Trophoblast cell (in vitro differentiated cells and primary cell): ENCODE results near the gene TNFRSF6B.

Experiments
- DNase-seq, 2 donors: peaks; one replicate each; pipeline ENCODE4 v3.0.0-alpha.2; 2016
- H2AFZ ChIP-seq: 2 replicates; pipeline ENCODE4 v1.6.1; 2013; ENCODE audit warnings: low read length, moderate library complexity, mild to moderate bottlenecking; ENCODE audit not compliant: insufficient read depth, poor library complexity
- H2AK5ac ChIP-seq: 2 replicates; pipeline ENCODE4 v1.6.1; 2013; ENCODE audit warnings: mild to moderate bottlenecking, low read length
- H2BK120ac ChIP-seq: 2 replicates; pipeline ENCODE4 v1.6.1; 2013; ENCODE audit warnings: low read length, mild to moderate bottlenecking, moderate library complexity; ENCODE audit not compliant: insufficient read depth, poor library complexity
- H2BK12ac ChIP-seq: 2 replicates; pipeline ENCODE4 v1.6.1; 2013; ENCODE audit warnings: mild to moderate bottlenecking, low read length, moderate library complexity
- H2BK5ac ChIP-seq: 2 replicates; pipeline ENCODE4 v1.6.1; 2013; ENCODE audit warnings: low read length, low read depth, moderate library complexity, mild to moderate bottlenecking; ENCODE audit not compliant: poor library complexity
- H3K14ac ChIP-seq: 2 replicates; pipeline ENCODE4 v1.6.1; 2013; ENCODE audit warnings: mild to moderate bottlenecking, low read length
- H3K18ac ChIP-seq: 2 replicates; pipeline ENCODE4 v1.6.1; 2013; ENCODE audit warnings: mild to moderate bottlenecking, low read length
- H3K23ac ChIP-seq: 2 replicates; pipeline ENCODE4 v1.6.1; 2013; ENCODE audit warnings: low read length
- H3K27ac ChIP-seq: 2 replicates; pipeline ENCODE4 v1.5.1; 2013; ENCODE audit warnings: low read depth, mild to moderate bottlenecking, inconsistent platforms, low read length, moderate library complexity
- H3K27me3 ChIP-seq: 2 replicates; pipeline ENCODE4 v1.6.1; 2013; ENCODE audit warnings: inconsistent platforms, mild to moderate bottlenecking, low read length, moderate library complexity; ENCODE audit not compliant: insufficient read depth
- H3K36me3 ChIP-seq, 2 experiments: 1 replicate in 1 of 2; 2 replicates in 1 of 2; pipeline ENCODE4 v1.6.1; 2013; ENCODE audit warnings: low read length in 2 of 2, mild to moderate bottlenecking in 2 of 2, moderate library complexity in 1 of 2; ENCODE audit not compliant: insufficient read depth in 2 of 2, control insufficient read depth in 1 of 2
- H3K4ac ChIP-seq: 2 replicates; pipeline ENCODE4 v1.6.1; 2013; ENCODE audit warnings: low read depth, mild to moderate bottlenecking, low read length, moderate library complexity
- H3K4me1 ChIP-seq, 2 experiments: 1 replicate in 1 of 2; 2 replicates in 1 of 2; pipeline ENCODE4 v1.6.1; 2013; ENCODE audit warnings: low read length in 2 of 2, mild to moderate bottlenecking in 2 of 2, moderate library complexity in 1 of 2; ENCODE audit not compliant: insufficient read depth in 2 of 2, control insufficient read depth in 1 of 2
- H3K4me2 ChIP-seq: 2 replicates; pipeline ENCODE4 v1.6.1; 2013; ENCODE audit warnings: inconsistent platforms, mild to moderate bottlenecking, low read length, moderate library complexity
- H3K4me3 ChIP-seq: 2 replicates; pipeline ENCODE4 v1.5.1; 2013; ENCODE audit warnings: mild to moderate bottlenecking, low read depth, low read length, inconsistent platforms
- H3K79me1 ChIP-seq: one replicate; pipeline ENCODE4 v1.6.1; 2013; ENCODE audit warnings: low read length
- H3K79me2 ChIP-seq: 2 replicates; pipeline ENCODE4 v1.6.1; 2013; ENCODE audit warnings: low read length, mild to moderate bottlenecking; ENCODE audit not compliant: control insufficient read depth, insufficient read depth, poor library complexity
- H3K9ac ChIP-seq: 2 replicates; pipeline ENCODE4 v1.6.1; 2013; ENCODE audit warnings: mild to moderate bottlenecking, low read length
- H3K9me3 ChIP-seq: 2 replicates; pipeline ENCODE4 v1.6.1; 2013; ENCODE audit warnings: low read depth, mild to moderate bottlenecking, control low read depth, inconsistent platforms, low read length; ENCODE audit not compliant: insufficient read depth
- H4K12ac ChIP-seq: 2 replicates; pipeline ENCODE4 v1.6.1; 2013; ENCODE audit warnings: low read depth, mild to moderate bottlenecking, low read length, moderate library complexity
- H4K8ac ChIP-seq: 2 replicates; pipeline ENCODE4 v1.6.1; 2013; ENCODE audit warnings: low read depth, mild to moderate bottlenecking, low read length, moderate library complexity
- H4K91ac ChIP-seq: one replicate; pipeline ENCODE4 v1.6.1; 2013; ENCODE audit warnings: low read depth, mild to moderate bottlenecking, low read length, moderate library complexity
- WGBS: extraction: QIAGEN DNeasy Blood & Tissue Kit; methylation state at CpG from one replicate; pipeline ENCODE4 v1.1.7; 2013; ENCODE audit warnings: missing lambda C conversion rate; ENCODE audit not compliant: insufficient read length, insufficient coverage; ENCODE audit errors: extremely low coverage; 5-methylcytosine and 5-hydroxymethylcytosine counted together

TNFRSF6B gene

GRCh38 chr20:63661108-63661507 lies 35.3 kb upstream of the TNFRSF6B start:
- H4K91ac ChIP-seq, result no peak overlapping the region
- H3K18ac ChIP-seq, result no peak overlapping the region
- DNase-seq, result no peak
- no peak overlapping the region for H2AK5ac ChIP-seq
- H3K23ac ChIP-seq, result no peak overlapping the region
- peak overlapping the region; percentile 10 for H3K9ac ChIP-seq
- no peaks in the 10 kb centered on the region for H3K27me3 ChIP-seq
- peaks cover 4% of the 10 kb centered on the region for H3K79me2 ChIP-seq
- peaks cover 10% of the 10 kb centered on the region for H3K79me1 ChIP-seq
- no peak overlapping the region for H3K27ac ChIP-seq
- no peak overlapping the region for H4K8ac ChIP-seq
- no peak overlapping the region for H4K12ac ChIP-seq
- H2BK120ac ChIP-seq, result no peak overlapping the region
- no peak overlapping the region for H2AFZ ChIP-seq
- no peak overlapping the region for H3K4me3 ChIP-seq
- H3K4ac ChIP-seq, result no peak overlapping the region
- no peaks in the 10 kb centered on the region for H3K9me3 ChIP-seq
- no peak overlapping the region for H2BK12ac ChIP-seq
- H2BK5ac ChIP-seq, result no peak overlapping the region
- no peak overlapping the region for H3K14ac ChIP-seq
- peaks cover 41 to 50% of the 10 kb centered on the region in 2 experiments for H3K36me3 ChIP-seq
- no CpG with 5 or more reads among the region's 22 CpGs for WGBS
- peaks cover 5 to 12% of the 10 kb centered on the region in 2 experiments for H3K4me1 ChIP-seq
- no peak overlapping the region for H3K4me2 ChIP-seq

- no peak for DNase-seq
- H2BK12ac ChIP-seq, result no peak overlapping the region
- H3K4me1 ChIP-seq, result peaks cover 5 to 12% of the 10 kb centered on the region in 2 experiments
- peaks cover 4% of the 10 kb centered on the region for H3K79me2 ChIP-seq
- no peak overlapping the region for H4K8ac ChIP-seq
- H3K18ac ChIP-seq, result no peak overlapping the region
- H3K36me3 ChIP-seq, result peaks cover 48 to 57% of the 10 kb centered on the region in 2 experiments
- no peak overlapping the region for H2AFZ ChIP-seq
- no peak overlapping the region for H3K4me2 ChIP-seq
- no peak overlapping the region for H2BK5ac ChIP-seq
- H3K14ac ChIP-seq, result no peak overlapping the region
- no CpG with 5 or more reads among the region's 33 CpGs for WGBS
- H3K23ac ChIP-seq, result no peak overlapping the region
- H3K79me1 ChIP-seq, result peaks cover 10% of the 10 kb centered on the region
- H4K12ac ChIP-seq, result no peak overlapping the region
- H3K27ac ChIP-seq, result no peak overlapping the region
- H3K9ac ChIP-seq, result no peak overlapping the region
- H2AK5ac ChIP-seq, result no peak overlapping the region
- no peak overlapping the region for H3K4ac ChIP-seq
- no peak overlapping the region for H3K4me3 ChIP-seq
- no peak overlapping the region for H4K91ac ChIP-seq
- H3K27me3 ChIP-seq, result no peaks in the 10 kb centered on the region
- H2BK120ac ChIP-seq, result no peak overlapping the region
- no peaks in the 10 kb centered on the region for H3K9me3 ChIP-seq
These were observed 34.3 kb upstream of the TNFRSF6B start for GRCh38 chr20:63661959-63662812.

GRCh38 chr20:63662813-63663189 lies 33.7 kb upstream of the TNFRSF6B start:
- no peaks in the 10 kb centered on the region for H3K27me3 ChIP-seq
- no peak overlapping the region for H3K23ac ChIP-seq
- H3K4me1 ChIP-seq, result peaks cover 5 to 9% of the 10 kb centered on the region in 2 experiments
- no peaks in the 10 kb centered on the region for H3K9me3 ChIP-seq
- no peak overlapping the region for H2BK120ac ChIP-seq
- H2AFZ ChIP-seq, result no peak overlapping the region
- no peak overlapping the region for H2BK5ac ChIP-seq
- H4K91ac ChIP-seq, result no peak overlapping the region
- peaks cover 54 to 63% of the 10 kb centered on the region in 2 experiments for H3K36me3 ChIP-seq
- no peak overlapping the region for H3K27ac ChIP-seq
- H3K9ac ChIP-seq, result no peak overlapping the region
- no peak for DNase-seq
- H3K79me1 ChIP-seq, result peaks cover 10% of the 10 kb centered on the region
- no peak overlapping the region for H3K14ac ChIP-seq
- H3K18ac ChIP-seq, result no peak overlapping the region
- no peak overlapping the region for H2AK5ac ChIP-seq
- H3K79me2 ChIP-seq, result peaks cover 4% of the 10 kb centered on the region
- no peak overlapping the region for H3K4ac ChIP-seq
- no peak overlapping the region for H3K4me3 ChIP-seq
- H3K4me2 ChIP-seq, result no peak overlapping the region
- WGBS, result no CpG with 5 or more reads among the region's 9 CpGs
- no peak overlapping the region for H4K12ac ChIP-seq
- H2BK12ac ChIP-seq, result no peak overlapping the region
- H4K8ac ChIP-seq, result no peak overlapping the region

- peaks cover 61 to 70% of the 10 kb centered on the region in 2 experiments for H3K36me3 ChIP-seq
- H3K79me1 ChIP-seq, result peaks cover 6% of the 10 kb centered on the region
- no peak overlapping the region for H4K8ac ChIP-seq
- no peak overlapping the region for H3K23ac ChIP-seq
- no peak for DNase-seq
- no peak overlapping the region for H3K4me2 ChIP-seq
- no CpG with 5 or more reads among the region's 26 CpGs for WGBS
- H2BK12ac ChIP-seq, result no peak overlapping the region
- H3K27ac ChIP-seq, result no peak overlapping the region
- H3K14ac ChIP-seq, result no peak overlapping the region
- H3K27me3 ChIP-seq, result no peaks in the 10 kb centered on the region
- no peak overlapping the region for H4K91ac ChIP-seq
- H2AK5ac ChIP-seq, result no peak overlapping the region
- H3K9me3 ChIP-seq, result no peaks in the 10 kb centered on the region
- H2AFZ ChIP-seq, result no peak overlapping the region
- no peak overlapping the region for H4K12ac ChIP-seq
- H3K4me3 ChIP-seq, result no peak overlapping the region
- H3K9ac ChIP-seq, result no peak overlapping the region
- no peak overlapping the region for H3K4ac ChIP-seq
- no peak overlapping the region for H3K18ac ChIP-seq
- H2BK120ac ChIP-seq, result no peak overlapping the region
- H3K79me2 ChIP-seq, result peaks cover 4% of the 10 kb centered on the region
- no peak overlapping the region for H2BK5ac ChIP-seq
- peaks cover 5 to 7% of the 10 kb centered on the region in 2 experiments for H3K4me1 ChIP-seq
These were observed 33.0 kb upstream of the TNFRSF6B start for GRCh38 chr20:63663332-63664066.
